ENCODE measurements around the gene HIRIP3. TPM values are rescaled to one million over a fixed set of nuclear protein-coding genes. Genes with fewer than 3 reads are reported as not detected.

Gene HIRIP3
- polyA plus RNA-seq, 3 donors = 3.3 to 4.8 (median 3.7) TPM

DNA sequence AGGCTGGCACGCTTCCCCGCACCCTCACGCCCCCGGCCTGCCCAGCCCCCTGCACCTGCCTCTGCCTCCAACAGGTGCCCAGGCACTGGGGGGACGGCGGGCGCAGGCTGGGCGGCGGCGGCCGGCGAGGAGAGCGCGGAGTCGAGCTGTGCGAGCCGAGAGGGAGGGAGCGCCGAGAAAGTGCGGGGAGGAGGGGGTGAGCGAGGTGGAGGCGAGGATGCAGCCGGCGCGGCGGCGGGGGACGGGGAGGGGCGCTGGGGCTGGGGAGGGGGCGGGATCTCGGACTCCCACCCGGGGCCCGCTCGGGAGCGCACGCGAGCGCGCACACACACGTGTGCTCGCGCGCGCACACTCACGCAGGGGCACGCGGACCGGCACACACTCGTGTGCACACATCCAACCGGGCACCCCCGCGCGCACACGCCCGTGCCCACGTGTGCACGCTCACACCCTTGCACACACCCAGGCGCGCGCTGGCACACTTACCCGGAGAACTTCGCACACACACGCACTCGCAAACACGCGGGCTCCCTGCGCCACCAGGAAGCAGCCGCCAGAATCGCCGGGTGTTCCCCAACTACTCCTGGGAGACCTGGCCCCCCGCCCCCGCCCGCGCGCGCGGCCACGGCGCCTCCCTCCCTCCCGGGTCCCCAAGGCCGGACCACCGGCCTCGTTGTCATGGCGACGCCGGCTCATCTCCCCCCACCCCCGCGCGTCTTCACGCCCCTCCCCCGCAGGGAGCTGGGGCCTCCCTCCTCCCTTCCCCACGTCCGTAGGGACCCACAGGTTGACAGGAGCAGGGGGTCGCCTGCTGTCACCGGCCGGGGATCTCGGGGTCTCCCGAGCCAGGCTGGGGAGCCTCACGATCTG is 15.7 kb upstream of the HIRIP3 start, which contains the start of gene DOC2A:
TSS of gene DOC2A (minus strand) at position 184 of the 870 bp plus-strand sequence. CDS start 805 bp downstream, outside the sequence.
- H3K4me3 ChIP-seq (replicated peaks in 1 of 3; ENCODE audit: low read depth in 2 of 3, low read length in 3 of 3) = peak within 1 kb of the TSS; percentile 8 to 63 (median 9)
- peak within 1 kb of the TSS; percentile 59 for H2AFZ ChIP-seq (ENCODE audit: insufficient read depth, low read depth, low read length, poor library complexity, severe bottlenecking)
- H3K4me1 ChIP-seq (ENCODE audit: control insufficient read depth in 1 of 2, insufficient read depth in 2 of 2, low read length in 2 of 2) = peaks cover 10 to 17% of the 10 kb centered on the region in 2 donors
- H3K9ac ChIP-seq (ENCODE audit: insufficient read depth, low read length, poor library complexity, severe bottlenecking) = no peak within 1 kb of the TSS
- peaks cover 7% of the 10 kb centered on the region for H3K4me1 Mint-ChIP-seq
- no peaks in the 10 kb centered on the region for H3K79me2 ChIP-seq (ENCODE audit: insufficient read depth, low read length)
- H3K27me3 ChIP-seq (ENCODE audit: control insufficient read depth in 2 of 2, insufficient read depth in 2 of 2, low read length in 2 of 2) = peaks cover 18 to 39% of the 10 kb centered on the region in 2 donors
- DNase-seq = no peak
- peaks cover 0 to 12% of the 10 kb centered on the region in 2 donors for H3K9me3 ChIP-seq (replicated peaks in 1 of 2; ENCODE audit: control insufficient read depth in 1 of 2, insufficient read depth in 1 of 2, low read length in 2 of 2)
- peaks cover 2 to 4% of the 10 kb centered on the region in 2 donors for H3K36me3 Mint-ChIP-seq
- H3K27ac Mint-ChIP-seq = no peak within 1 kb of the TSS
- H3K4me2 ChIP-seq (replicated peaks; ENCODE audit: extremely low read depth, low read length, poor library complexity, severe bottlenecking) = peak within 1 kb of the TSS; percentile 74
- peak within 1 kb of the TSS; percentile 61 to 83 for H3K4me3 Mint-ChIP-seq
- no peaks in the 10 kb centered on the region for H3K36me3 ChIP-seq (replicated peaks in 1 of 2; ENCODE audit: control insufficient read depth in 1 of 2, insufficient read depth in 2 of 2, low read length in 2 of 2)
- WGBS (ENCODE audit: insufficient coverage) = 0% methylated on average over 41 of the region's 99 CpGs
- H3K27ac ChIP-seq (ENCODE audit: low read depth in 1 of 2, low read length in 2 of 2) = no peak within 1 kb of the TSS
- intact Hi-C loops (cut with micrococcal nuclease) = no loop called here
- H3K27me3 Mint-ChIP-seq (ENCODE audit: low read depth in 3 of 3) = peaks cover 38 to 67% (median 51%) of the 10 kb centered on the region in 3 donors
- no peaks in the 10 kb centered on the region for H4K20me1 ChIP-seq (ENCODE audit: insufficient read depth, low read length)
- H3K9me3 Mint-ChIP-seq = peaks cover 0 to 17% (median 3%) of the 10 kb centered on the region in 7 donors
- TF ChIP-seq, protein P1, sequence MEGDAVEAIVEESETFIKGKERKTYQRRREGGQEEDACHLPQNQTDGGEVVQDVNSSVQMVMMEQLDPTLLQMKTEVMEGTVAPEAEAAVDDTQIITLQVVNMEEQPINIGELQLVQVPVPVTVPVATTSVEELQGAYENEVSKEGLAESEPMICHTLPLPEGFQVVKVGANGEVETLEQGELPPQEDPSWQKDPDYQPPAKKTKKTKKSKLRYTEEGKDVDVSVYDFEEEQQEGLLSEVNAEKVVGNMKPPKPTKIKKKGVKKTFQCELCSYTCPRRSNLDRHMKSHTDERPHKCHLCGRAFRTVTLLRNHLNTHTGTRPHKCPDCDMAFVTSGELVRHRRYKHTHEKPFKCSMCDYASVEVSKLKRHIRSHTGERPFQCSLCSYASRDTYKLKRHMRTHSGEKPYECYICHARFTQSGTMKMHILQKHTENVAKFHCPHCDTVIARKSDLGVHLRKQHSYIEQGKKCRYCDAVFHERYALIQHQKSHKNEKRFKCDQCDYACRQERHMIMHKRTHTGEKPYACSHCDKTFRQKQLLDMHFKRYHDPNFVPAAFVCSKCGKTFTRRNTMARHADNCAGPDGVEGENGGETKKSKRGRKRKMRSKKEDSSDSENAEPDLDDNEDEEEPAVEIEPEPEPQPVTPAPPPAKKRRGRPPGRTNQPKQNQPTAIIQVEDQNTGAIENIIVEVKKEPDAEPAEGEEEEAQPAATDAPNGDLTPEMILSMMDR (IDR thresholded peaks at IDR 0.05) = no peak

DNA sequence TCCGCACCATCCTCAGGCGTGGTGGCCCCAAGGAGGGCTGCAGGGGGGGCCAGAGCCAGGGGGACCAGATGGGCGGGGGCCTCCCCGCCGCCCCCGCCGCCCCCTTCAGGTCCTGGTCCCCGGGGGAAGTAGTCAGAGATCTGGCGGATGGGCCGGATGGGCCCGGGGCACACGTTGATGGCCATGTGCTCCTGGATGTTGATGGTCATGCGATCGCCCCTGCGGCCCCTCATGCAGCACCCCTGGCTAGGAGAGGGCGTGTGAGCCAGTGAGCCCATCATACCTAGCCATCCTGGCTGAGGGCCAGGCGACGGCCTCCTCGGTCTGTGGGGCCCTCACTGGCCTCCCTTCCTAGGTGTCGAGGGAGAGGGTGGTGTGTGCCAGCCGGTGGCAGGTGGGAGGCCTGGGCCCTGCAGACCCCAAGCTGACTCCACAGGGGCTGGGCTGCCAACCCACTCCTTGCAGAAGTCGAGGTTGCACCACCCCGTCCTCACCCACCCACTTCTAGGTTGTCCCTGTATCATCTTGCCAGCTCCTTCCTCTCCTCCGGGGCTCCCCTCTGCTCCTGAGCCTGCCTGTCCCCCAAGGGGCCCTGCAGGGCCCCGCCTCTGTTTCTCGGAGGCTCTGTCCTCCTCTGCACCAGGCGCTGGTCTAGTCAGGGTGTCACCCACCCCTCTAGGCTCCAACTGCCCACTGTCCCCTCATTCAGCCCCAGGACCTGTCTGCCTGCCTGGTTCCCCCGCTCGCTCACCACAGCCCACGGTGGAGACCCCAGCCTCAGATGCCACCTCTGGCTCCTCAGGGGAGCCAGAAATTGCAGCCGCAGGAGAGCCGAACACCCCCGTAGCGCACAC is 14.8 kb upstream of the HIRIP3 start:
- TF ChIP-seq, protein P1 (IDR thresholded peaks at IDR 0.05) = no peak
- peaks cover 7% of the 10 kb centered on the region for H3K4me1 Mint-ChIP-seq
- H3K4me3 Mint-ChIP-seq = peak overlapping the region; percentile 51 to 79
- H3K9ac ChIP-seq (ENCODE audit: insufficient read depth, low read length, poor library complexity, severe bottlenecking) = no peak overlapping the region
- intact Hi-C loops (cut with micrococcal nuclease) = loop anchor here in 1 of 2 donors (5.0 kb wide), 2 partner anchors 63 to 313 kb away; no protein-coding TSS in a partner anchor
- no peaks in the 10 kb centered on the region for H4K20me1 ChIP-seq (ENCODE audit: insufficient read depth, low read length)
- no peak overlapping the region for H3K27ac ChIP-seq (ENCODE audit: low read depth in 1 of 2, low read length in 2 of 2)
- peaks cover 0 to 17% (median 3%) of the 10 kb centered on the region in 7 donors for H3K9me3 Mint-ChIP-seq
- peaks cover 0 to 12% of the 10 kb centered on the region in 2 donors for H3K9me3 ChIP-seq (replicated peaks in 1 of 2; ENCODE audit: control insufficient read depth in 1 of 2, insufficient read depth in 1 of 2, low read length in 2 of 2)
- peaks cover 18 to 39% of the 10 kb centered on the region in 2 donors for H3K27me3 ChIP-seq (ENCODE audit: control insufficient read depth in 2 of 2, insufficient read depth in 2 of 2, low read length in 2 of 2)
- no peak for DNase-seq
- H3K4me1 ChIP-seq (ENCODE audit: control insufficient read depth in 1 of 2, insufficient read depth in 2 of 2, low read length in 2 of 2) = peaks cover 10 to 17% of the 10 kb centered on the region in 2 donors
- peak overlapping the region; percentile 74 for H3K4me2 ChIP-seq (replicated peaks; ENCODE audit: extremely low read depth, low read length, poor library complexity, severe bottlenecking)
- no peaks in the 10 kb centered on the region for H3K36me3 ChIP-seq (replicated peaks in 1 of 2; ENCODE audit: control insufficient read depth in 1 of 2, insufficient read depth in 2 of 2, low read length in 2 of 2)
- peaks cover 38 to 62% (median 49%) of the 10 kb centered on the region in 3 donors for H3K27me3 Mint-ChIP-seq (ENCODE audit: low read depth in 3 of 3)
- peaks cover 2 to 4% of the 10 kb centered on the region in 2 donors for H3K36me3 Mint-ChIP-seq
- no peak overlapping the region for H3K27ac Mint-ChIP-seq
- H3K4me3 ChIP-seq (replicated peaks in 1 of 3; ENCODE audit: low read depth in 2 of 3, low read length in 3 of 3) = peak overlapping the region in 1 of 3 experiments; percentile 63
- WGBS (ENCODE audit: insufficient coverage) = 20% methylated on average over 31 of the region's 34 CpGs
- H3K79me2 ChIP-seq (ENCODE audit: insufficient read depth, low read length) = no peaks in the 10 kb centered on the region
- H2AFZ ChIP-seq (ENCODE audit: insufficient read depth, low read depth, low read length, poor library complexity, severe bottlenecking) = peak overlapping the region; percentile 59
